ENCODE results near the gene MIER2. TPM values are rescaled to one million over a fixed set of nuclear protein-coding genes. Genes with fewer than 3 reads are reported as not detected.
A peak's percentile ranks its signal among the peaks of the same experiment; 100 is the strongest.

The MIER2 gene
- total RNA-seq, 2 donors from 2014 or later: 15.2 to 22.4 TPM

DNA sequence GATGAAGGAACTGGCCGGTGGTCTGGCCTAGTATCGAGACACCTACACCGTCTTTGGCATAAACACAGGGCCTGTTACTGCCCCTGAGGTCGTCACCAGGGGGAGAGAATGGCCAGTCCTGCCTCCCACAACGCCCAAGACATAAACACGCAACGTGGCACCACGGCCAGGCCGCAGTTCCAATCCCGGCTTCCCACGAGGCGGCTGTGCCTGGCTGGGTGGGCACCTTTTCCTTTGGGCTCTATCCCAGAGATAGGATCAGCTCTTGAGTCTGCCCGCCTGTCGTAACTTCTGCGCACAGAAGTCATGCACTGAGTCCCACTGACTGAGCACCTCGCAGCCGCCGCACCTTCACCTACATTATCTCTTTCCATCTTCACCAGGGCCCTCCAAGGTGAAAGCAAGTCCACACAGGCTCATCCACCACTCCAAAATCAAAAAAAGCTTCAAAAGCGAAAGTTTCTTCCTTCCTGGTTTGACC is 1.1 kb downstream of the MIER2 start:
- no peak for DNase-seq (ENCODE audit: low spot score)
- Histone ChIP-seq H3K4me1 (peaks cover 0 to 43% of the 10 kb centered on the region in 2 donors), H3K36me3 (no peaks in the 10 kb centered on the region), H3K27ac (peak overlapping the region; percentile 79 to 85), H3K9me3 (no peaks in the 10 kb centered on the region), H3K4me3 (peak overlapping the region; percentile 90 to 93), H3K27me3 (no peaks in the 10 kb centered on the region)
- TF ChIP-seq, protein P1, sequence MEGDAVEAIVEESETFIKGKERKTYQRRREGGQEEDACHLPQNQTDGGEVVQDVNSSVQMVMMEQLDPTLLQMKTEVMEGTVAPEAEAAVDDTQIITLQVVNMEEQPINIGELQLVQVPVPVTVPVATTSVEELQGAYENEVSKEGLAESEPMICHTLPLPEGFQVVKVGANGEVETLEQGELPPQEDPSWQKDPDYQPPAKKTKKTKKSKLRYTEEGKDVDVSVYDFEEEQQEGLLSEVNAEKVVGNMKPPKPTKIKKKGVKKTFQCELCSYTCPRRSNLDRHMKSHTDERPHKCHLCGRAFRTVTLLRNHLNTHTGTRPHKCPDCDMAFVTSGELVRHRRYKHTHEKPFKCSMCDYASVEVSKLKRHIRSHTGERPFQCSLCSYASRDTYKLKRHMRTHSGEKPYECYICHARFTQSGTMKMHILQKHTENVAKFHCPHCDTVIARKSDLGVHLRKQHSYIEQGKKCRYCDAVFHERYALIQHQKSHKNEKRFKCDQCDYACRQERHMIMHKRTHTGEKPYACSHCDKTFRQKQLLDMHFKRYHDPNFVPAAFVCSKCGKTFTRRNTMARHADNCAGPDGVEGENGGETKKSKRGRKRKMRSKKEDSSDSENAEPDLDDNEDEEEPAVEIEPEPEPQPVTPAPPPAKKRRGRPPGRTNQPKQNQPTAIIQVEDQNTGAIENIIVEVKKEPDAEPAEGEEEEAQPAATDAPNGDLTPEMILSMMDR (IDR thresholded peaks at IDR 0.05): no peak

DNA sequence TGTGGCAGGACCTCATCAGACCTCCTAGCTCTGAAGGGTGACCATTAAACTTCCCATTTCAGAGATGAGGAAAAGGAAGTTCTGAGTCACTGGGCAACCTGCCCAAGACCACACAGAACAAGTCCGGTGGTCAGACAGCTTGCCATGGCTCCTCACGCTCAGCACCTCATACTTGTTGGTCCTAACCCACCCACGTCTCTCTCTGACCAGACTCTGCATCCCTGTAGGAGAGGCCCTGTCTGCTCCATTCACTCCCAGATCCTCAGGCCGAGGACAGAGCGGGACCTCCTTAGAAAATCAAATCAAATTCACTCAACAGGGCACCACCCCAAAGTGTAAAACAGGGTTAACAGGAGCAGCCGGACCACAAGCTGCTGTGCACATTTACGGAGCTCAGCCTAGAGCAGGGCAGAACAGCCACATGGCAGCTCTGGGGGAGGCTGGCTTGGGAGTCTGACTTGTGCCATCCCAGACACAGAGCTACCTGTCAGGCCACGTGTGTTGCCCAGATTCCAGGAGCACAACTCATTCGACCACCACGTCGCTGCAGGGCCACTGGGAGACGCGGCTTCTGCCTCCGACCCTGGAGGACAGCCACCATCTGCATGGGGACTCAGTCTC is 1.7 kb downstream of the MIER2 start:
- H3K27me3 ChIP-seq: no peaks in the 10 kb centered on the region
- peak overlapping the region; percentile 90 to 93 for H3K4me3 ChIP-seq
- TF ChIP-seq, protein P1 (IDR thresholded peaks at IDR 0.05): no peak
- peak; percentile 87 for DNase-seq (ENCODE audit: low spot score)
- H3K27ac ChIP-seq: peak overlapping the region; percentile 79 to 85
- H3K4me1 ChIP-seq: peaks cover 0 to 43% of the 10 kb centered on the region in 2 donors
- H3K36me3 ChIP-seq: no peaks in the 10 kb centered on the region
- H3K9me3 ChIP-seq: no peaks in the 10 kb centered on the region

DNA sequence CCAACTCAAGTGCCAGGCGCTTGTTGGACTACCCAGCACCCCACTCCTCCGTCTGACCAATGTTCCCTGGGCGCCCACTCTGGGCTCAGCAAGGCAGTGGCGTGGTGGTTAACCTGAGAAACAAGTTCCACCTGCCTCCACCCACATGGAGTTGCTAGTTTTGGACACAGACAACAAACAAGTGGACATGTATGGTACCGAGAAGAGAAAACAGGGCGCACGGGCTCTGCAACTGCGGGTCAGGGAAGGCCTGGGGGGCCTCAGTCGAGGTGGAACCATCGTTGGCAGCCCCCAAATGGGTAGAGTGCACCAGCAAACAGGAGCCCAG is 2.5 kb downstream of the MIER2 start:
- peak overlapping the region in 1 of 2 donors; percentile 90 for H3K4me3 ChIP-seq
- DNase-seq (ENCODE audit: low spot score): no peak
- TF ChIP-seq, protein P1 (IDR thresholded peaks at IDR 0.05): no peak
- H3K9me3 ChIP-seq: no peaks in the 10 kb centered on the region
- H3K27ac ChIP-seq: peak overlapping the region; percentile 49 to 79
- no peaks in the 10 kb centered on the region for H3K27me3 ChIP-seq
- no peaks in the 10 kb centered on the region for H3K36me3 ChIP-seq
- H3K4me1 ChIP-seq: peaks cover 0 to 43% of the 10 kb centered on the region in 2 donors

DNA sequence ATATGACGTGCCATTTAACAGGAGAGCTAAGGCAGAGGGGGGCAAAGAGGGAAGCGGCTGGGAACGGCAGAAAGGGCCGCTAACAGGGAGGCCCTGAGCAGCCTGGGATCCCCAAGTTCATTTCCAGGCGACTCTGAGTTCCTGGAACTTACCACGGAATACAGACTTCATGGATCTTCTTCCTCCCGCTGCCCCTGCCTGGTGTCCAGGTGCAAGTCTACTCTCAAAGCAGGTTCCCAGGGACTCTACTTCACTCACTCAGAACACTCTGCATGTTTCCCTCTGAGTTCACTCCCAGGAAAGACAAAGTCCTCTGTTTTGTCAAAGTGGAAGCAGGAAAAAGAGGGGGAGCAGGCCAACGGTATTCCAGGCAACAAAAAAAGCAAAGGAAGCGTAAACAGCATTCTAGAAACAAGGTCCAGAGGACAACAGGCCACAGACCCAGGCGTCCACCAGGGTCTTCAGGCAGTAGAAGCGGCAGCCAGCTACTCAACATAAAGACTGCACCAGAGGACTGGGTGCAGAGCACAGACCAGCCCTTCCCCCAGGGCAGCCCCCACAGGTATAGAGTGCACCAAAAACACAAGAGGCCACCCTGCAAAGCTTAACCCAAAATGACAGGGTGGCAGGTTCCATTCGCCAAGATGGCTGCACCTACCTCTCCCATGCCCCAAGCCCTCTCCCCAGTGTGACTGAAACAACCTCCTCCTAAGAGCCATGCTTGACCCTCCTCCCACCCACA is 3.0 kb downstream of the MIER2 start:
- H3K4me1 ChIP-seq: peaks cover 0 to 43% of the 10 kb centered on the region in 2 donors
- peak overlapping the region in 1 of 2 donors; percentile 79 for H3K27ac ChIP-seq
- TF ChIP-seq, protein P1 (IDR thresholded peaks at IDR 0.05): no peak
- H3K36me3 ChIP-seq: no peaks in the 10 kb centered on the region
- H3K9me3 ChIP-seq: no peaks in the 10 kb centered on the region
- H3K4me3 ChIP-seq: peak overlapping the region in 1 of 2 donors; percentile 3
- no peaks in the 10 kb centered on the region for H3K27me3 ChIP-seq
- no peak for DNase-seq (ENCODE audit: low spot score)

DNA sequence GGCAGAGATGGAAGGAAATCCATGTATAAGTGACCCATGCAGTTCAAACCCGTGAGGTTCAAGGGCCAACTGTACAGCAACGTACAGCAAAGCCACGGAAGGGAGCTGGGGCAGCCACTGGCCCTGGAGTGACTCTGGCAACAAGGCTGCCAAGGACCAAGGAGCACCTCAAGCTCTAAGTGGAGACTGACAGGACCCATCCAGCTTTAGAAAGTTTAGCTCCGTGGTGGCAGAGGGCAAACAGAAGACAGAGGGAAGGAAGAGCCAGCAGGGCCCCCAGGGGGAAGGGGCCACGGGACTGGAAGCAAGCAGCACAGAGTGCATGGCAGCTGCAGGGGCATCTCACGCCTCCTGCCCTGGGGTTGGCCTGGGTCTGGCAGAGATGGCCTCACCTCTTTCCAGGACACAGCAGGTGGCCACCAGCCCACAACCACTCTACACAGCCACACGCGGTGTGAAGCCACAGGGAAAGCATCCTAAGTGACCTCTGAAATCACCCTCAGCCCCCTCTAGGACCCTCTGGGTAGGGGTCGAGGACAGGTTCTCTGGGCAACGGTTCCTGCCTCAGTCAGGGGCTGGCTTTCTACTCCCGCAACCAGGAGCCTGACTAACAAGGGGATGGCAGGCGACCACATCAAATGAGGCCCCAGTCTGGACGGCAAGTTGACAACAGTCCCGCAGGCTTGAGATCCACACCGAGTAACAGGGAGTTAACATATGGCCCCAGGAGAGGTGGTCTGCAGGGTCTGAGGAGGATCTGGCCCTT is 3.8 kb downstream of the MIER2 start:
- TF ChIP-seq, protein P1 (IDR thresholded peaks at IDR 0.05): no peak
- H3K4me3 ChIP-seq: no peak overlapping the region
- H3K27ac ChIP-seq: no peak overlapping the region
- no peak for DNase-seq (ENCODE audit: low spot score)
- no peaks in the 10 kb centered on the region for H3K27me3 ChIP-seq
- H3K9me3 ChIP-seq: no peaks in the 10 kb centered on the region
- no peaks in the 10 kb centered on the region for H3K36me3 ChIP-seq
- H3K4me1 ChIP-seq: peaks cover 0 to 47% of the 10 kb centered on the region in 2 donors

All from right atrium auricular region (tissue), 2 donors.